Osteoblast (primary cell): ENCODE data around the gene CCDC87. TPM values are rescaled to one million over a fixed set of nuclear protein-coding genes. Genes with fewer than 3 reads are reported as not detected.

Experiments
- DNase-seq: peaks from one replicate; pipeline ENCODE4 v3.0.0; 2011; ENCODE audit warnings: low spot score, mixed read lengths; ENCODE audit not compliant: insufficient read length; ENCODE audit errors: missing footprints
- H2AFZ ChIP-seq: 2 replicates; pipeline ENCODE4 v1.6.0; 2011; ENCODE audit warnings: mild to moderate bottlenecking, low read length
- H3K27ac ChIP-seq: 2 replicates; pipeline ENCODE4 v1.5.1; 2011; ENCODE audit warnings: mild to moderate bottlenecking, low read depth, low read length, moderate library complexity
- H3K27me3 ChIP-seq: 2 replicates; pipeline ENCODE4 v1.6.0; 2012; ENCODE audit warnings: mild to moderate bottlenecking, control low read depth, inconsistent platforms, low read length, moderate library complexity; ENCODE audit not compliant: insufficient read depth
- H3K36me3 ChIP-seq: 2 replicates; pipeline ENCODE4 v1.5.1; 2011; ENCODE audit warnings: mild to moderate bottlenecking, low read length, control low read depth, moderate library complexity; ENCODE audit not compliant: insufficient read depth
- H3K4me1 ChIP-seq: 2 replicates; pipeline ENCODE4 v1.5.1; 2011; ENCODE audit warnings: mild to moderate bottlenecking, low read length, control low read depth, moderate library complexity; ENCODE audit not compliant: insufficient read depth
- H3K4me2 ChIP-seq: 2 replicates; pipeline ENCODE4 v1.6.0; 2011; ENCODE audit warnings: mild to moderate bottlenecking, low read length; ENCODE audit not compliant: insufficient read depth
- H3K4me3 ChIP-seq: fragments of 200-600 bp; sonication (generic); 3 replicates; pipeline ENCODE4 v1.5.1; 2012; ENCODE audit warnings: mild to moderate bottlenecking, low read length, inconsistent platforms; ENCODE audit not compliant: insufficient read depth
- H3K79me2 ChIP-seq: 2 replicates; pipeline ENCODE4 v1.6.0; 2012; ENCODE audit warnings: mild to moderate bottlenecking, low read length, control low read depth, inconsistent platforms; ENCODE audit not compliant: insufficient read depth
- H3K9me3 ChIP-seq: 2 replicates; pipeline ENCODE4 v1.5.1; 2011; ENCODE audit warnings: low read depth, low read length, control low read depth
- H4K20me1 ChIP-seq: 2 replicates; pipeline ENCODE4 v1.6.0; 2012; ENCODE audit warnings: mild to moderate bottlenecking, low read length, control low read depth; ENCODE audit not compliant: insufficient read depth
- total RNA-seq: library from RNA; depleted of rRNA; stranded (reverse); fragments of >200 nt; gene quantifications from 2 replicates; pipeline ENCODE4 v1.2.3, GENCODE V29; 2012
- TF ChIP-seq, protein P1 (sequence below): IDR thresholded peaks from 2 replicates; pipeline ENCODE4 v1.5.1; 2011; ENCODE audit warnings: mild to moderate bottlenecking, low read depth, low read length, moderate library complexity; ENCODE audit errors: extremely low read depth

Gene CCDC87
- total RNA-seq, 1 donor = 1.1 TPM

- Histone ChIP-seq H3K79me2 (no peaks in the 10 kb centered on the region), H3K4me2 (peak overlapping the region; percentile 84), H3K9me3 (no peaks in the 10 kb centered on the region), H2AFZ (peak overlapping the region; percentile 86), H3K36me3 (no peaks in the 10 kb centered on the region), H3K4me1 (peaks cover 9% of the 10 kb centered on the region), H3K27ac (no peak overlapping the region), H3K27me3 (no peaks in the 10 kb centered on the region), H4K20me1 (no peaks in the 10 kb centered on the region), H3K4me3 (peak overlapping the region; percentile 42)
- DNase-seq = peak; percentile 99
- TF ChIP-seq, protein P1, sequence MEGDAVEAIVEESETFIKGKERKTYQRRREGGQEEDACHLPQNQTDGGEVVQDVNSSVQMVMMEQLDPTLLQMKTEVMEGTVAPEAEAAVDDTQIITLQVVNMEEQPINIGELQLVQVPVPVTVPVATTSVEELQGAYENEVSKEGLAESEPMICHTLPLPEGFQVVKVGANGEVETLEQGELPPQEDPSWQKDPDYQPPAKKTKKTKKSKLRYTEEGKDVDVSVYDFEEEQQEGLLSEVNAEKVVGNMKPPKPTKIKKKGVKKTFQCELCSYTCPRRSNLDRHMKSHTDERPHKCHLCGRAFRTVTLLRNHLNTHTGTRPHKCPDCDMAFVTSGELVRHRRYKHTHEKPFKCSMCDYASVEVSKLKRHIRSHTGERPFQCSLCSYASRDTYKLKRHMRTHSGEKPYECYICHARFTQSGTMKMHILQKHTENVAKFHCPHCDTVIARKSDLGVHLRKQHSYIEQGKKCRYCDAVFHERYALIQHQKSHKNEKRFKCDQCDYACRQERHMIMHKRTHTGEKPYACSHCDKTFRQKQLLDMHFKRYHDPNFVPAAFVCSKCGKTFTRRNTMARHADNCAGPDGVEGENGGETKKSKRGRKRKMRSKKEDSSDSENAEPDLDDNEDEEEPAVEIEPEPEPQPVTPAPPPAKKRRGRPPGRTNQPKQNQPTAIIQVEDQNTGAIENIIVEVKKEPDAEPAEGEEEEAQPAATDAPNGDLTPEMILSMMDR = peak; percentile 84
Measured at GRCh38 chr11:66579017-66579606, 13.8 kb downstream of the CCDC87 start.

DNA sequence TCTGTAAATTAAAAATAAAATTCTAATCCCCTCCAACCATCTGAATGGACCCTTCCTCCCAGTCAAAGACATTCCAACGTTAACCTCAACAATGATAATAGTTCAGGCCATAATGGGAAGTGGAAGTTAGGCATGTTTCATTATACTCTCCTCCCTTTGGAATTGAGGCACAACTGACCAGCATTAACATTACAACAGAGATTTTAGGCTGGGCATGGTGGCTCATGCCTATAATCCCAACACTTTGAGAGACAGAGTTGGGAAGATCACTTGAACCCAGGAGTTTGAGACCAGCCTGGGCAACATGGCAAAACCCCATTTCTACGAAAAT, 22.0 kb downstream of the CCDC87 start:
- Histone ChIP-seq H3K27me3 (peaks cover 4% of the 10 kb centered on the region), H3K4me3 (no peak overlapping the region), H3K79me2 (no peaks in the 10 kb centered on the region), H3K9me3 (no peaks in the 10 kb centered on the region), H3K27ac (no peak overlapping the region), H3K36me3 (no peaks in the 10 kb centered on the region), H3K4me2 (no peak overlapping the region), H3K4me1 (peaks cover 5% of the 10 kb centered on the region), H2AFZ (no peak overlapping the region), H4K20me1 (no peaks in the 10 kb centered on the region)
- peak; percentile 42 for DNase-seq
- TF ChIP-seq, protein P1 = no peak

DNA sequence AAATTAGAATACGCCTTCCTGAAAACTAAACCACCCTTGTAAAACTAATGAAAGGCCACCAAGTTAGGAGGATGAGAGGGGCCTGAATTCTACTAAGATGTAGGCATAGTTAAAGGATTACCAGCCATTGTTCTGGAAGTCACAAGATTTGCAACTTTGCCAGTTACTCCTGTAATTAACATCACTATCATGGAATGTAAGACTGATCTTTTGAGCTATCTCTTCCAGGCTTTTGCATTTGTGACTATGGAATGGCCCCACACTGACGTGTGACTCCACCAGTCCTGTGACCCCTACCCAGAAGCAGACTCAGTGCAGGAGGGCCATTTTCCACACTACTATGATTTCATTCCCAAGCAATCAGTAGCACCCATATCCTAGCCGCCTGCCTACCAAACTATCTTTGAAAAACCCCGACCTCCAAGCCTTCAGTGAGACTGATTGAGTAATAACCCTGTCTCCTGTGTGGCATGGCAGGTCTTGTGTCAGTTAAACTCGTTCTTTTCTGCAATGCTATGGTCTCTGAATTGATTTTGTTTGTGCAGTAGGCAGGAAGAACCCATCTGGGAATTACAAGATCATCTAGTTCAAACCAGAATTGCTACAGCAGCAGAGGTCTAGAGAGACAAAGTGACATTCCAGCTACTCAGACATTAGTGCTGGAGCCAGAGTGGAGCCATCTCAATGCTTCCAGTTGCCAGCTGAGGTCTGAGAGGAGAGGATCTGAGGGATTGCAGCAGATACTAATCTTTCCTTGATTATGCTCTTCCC, 22.6 kb downstream of the CCDC87 start:
- Histone ChIP-seq H3K36me3 (no peaks in the 10 kb centered on the region), H3K79me2 (no peaks in the 10 kb centered on the region), H3K4me3 (no peak overlapping the region), H4K20me1 (no peaks in the 10 kb centered on the region), H3K4me1 (peaks cover 5% of the 10 kb centered on the region), H3K27ac (no peak overlapping the region), H3K4me2 (no peak overlapping the region), H3K9me3 (no peaks in the 10 kb centered on the region), H3K27me3 (peaks cover 4% of the 10 kb centered on the region), H2AFZ (no peak overlapping the region)
- TF ChIP-seq, protein P1 = no peak
- DNase-seq = peak; percentile 43

DNA sequence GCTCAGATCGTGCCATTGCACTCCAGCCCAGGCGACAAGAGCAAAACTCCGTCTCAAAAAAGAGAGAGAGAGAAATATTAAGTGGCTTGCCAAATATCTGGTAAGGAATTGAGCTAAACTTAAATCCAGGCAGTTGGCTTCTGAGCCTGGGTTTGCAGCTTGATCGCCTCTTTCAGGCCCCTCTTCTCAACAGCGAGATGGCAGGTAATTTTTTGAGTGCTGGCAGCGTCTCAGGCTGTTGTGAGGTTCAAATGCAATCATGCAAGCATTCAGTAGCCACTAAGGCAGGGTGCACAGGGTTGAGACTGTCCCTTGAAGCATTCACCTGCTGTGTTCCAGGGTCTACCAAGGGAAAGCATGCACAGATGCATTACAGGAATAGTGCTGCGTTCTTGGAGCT, 23.8 kb downstream of the CCDC87 start:
- no peak overlapping the region for H3K4me3 ChIP-seq
- TF ChIP-seq, protein P1 = no peak
- peak overlapping the region; percentile 85 for H3K4me2 ChIP-seq
- H2AFZ ChIP-seq = no peak overlapping the region
- no peaks in the 10 kb centered on the region for H3K79me2 ChIP-seq
- H3K36me3 ChIP-seq = no peaks in the 10 kb centered on the region
- no peak overlapping the region for H3K27ac ChIP-seq
- no peaks in the 10 kb centered on the region for H3K9me3 ChIP-seq
- H3K27me3 ChIP-seq = peaks cover 4% of the 10 kb centered on the region
- peak; percentile 58 for DNase-seq
- H3K4me1 ChIP-seq = peaks cover 5% of the 10 kb centered on the region
- H4K20me1 ChIP-seq = no peaks in the 10 kb centered on the region
